Measurements from ENCODE around the gene MROH7. TPM values are rescaled to one million over a fixed set of nuclear protein-coding genes. Genes with fewer than 3 reads are reported as not detected.

Gene MROH7
- total RNA-seq, 3 donors from 2014 or later = 8.9 to 39.0 (median 16.6) TPM

- DNase-seq (peak in 1 of 3 donors; percentile 3), ATAC-seq (peak; percentile 9)
- intact Hi-C loops (cut with DNase I, micrococcal nuclease) = no loop called here
- Histone ChIP-seq H3K36me3 (ENCODE audit: low read depth) (no peaks in the 10 kb centered on the region), H3K4me3 (no peak overlapping the region), H3K9me3 (peaks cover 15% of the 10 kb centered on the region), H3K4me1 (ENCODE audit: low read depth) (peaks cover 12% of the 10 kb centered on the region)
- TF ChIP-seq, protein P1, sequence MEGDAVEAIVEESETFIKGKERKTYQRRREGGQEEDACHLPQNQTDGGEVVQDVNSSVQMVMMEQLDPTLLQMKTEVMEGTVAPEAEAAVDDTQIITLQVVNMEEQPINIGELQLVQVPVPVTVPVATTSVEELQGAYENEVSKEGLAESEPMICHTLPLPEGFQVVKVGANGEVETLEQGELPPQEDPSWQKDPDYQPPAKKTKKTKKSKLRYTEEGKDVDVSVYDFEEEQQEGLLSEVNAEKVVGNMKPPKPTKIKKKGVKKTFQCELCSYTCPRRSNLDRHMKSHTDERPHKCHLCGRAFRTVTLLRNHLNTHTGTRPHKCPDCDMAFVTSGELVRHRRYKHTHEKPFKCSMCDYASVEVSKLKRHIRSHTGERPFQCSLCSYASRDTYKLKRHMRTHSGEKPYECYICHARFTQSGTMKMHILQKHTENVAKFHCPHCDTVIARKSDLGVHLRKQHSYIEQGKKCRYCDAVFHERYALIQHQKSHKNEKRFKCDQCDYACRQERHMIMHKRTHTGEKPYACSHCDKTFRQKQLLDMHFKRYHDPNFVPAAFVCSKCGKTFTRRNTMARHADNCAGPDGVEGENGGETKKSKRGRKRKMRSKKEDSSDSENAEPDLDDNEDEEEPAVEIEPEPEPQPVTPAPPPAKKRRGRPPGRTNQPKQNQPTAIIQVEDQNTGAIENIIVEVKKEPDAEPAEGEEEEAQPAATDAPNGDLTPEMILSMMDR (IDR thresholded peaks at IDR 0.05) = no peak
These were observed 1.2 kb upstream of the MROH7 start for GRCh38 chr1:54640361-54640760.

DNA sequence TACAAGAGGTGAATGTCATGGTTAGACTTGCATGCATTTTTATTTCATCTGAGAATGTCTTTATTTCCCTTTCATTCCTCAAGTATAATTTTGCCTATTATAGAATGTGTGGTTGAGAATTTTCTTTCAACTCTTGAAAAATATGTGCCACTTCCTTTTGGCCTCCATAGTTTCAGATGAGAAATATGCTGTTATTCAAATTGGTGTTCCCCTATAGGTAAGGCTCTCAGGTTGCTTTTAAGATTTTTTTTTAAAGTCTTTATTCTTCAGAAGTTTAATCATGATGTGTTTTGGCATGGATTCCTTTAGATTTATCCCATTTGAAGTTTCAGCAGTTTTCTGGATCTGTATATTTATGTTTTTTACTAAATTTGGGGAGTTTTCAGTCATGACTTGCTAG is 2.1 kb downstream of the MROH7 start:
- ATAC-seq = no peak
- TF ChIP-seq, protein P1 (IDR thresholded peaks at IDR 0.05) = no peak
- no peaks in the 10 kb centered on the region for H3K36me3 ChIP-seq (ENCODE audit: low read depth)
- intact Hi-C loops (cut with DNase I, micrococcal nuclease) = no loop called here
- DNase-seq = no peak
- peaks cover 15% of the 10 kb centered on the region for H3K9me3 ChIP-seq
- H3K4me1 ChIP-seq (ENCODE audit: low read depth) = peaks cover 12% of the 10 kb centered on the region
- no peak overlapping the region for H3K4me3 ChIP-seq

- Histone ChIP-seq H3K9me3 (peaks cover 15% of the 10 kb centered on the region), H3K4me3 (no peak overlapping the region), H3K4me1 (ENCODE audit: low read depth) (peaks cover 21% of the 10 kb centered on the region), H3K36me3 (ENCODE audit: low read depth) (no peaks in the 10 kb centered on the region)
- ATAC-seq = no peak
- intact Hi-C loops (cut with DNase I, micrococcal nuclease) = no loop called here
- DNase-seq = peak in 1 of 3 donors; percentile 40
- TF ChIP-seq, protein P1 (IDR thresholded peaks at IDR 0.05) = no peak
These were observed 4.5 kb downstream of the MROH7 start for GRCh38 chr1:54645806-54646676.

GRCh38 chr1:54649130-54649898 is 7.7 kb downstream of the MROH7 start:
- peaks cover 2% of the 10 kb centered on the region for H3K9me3 ChIP-seq
- H3K36me3 ChIP-seq (ENCODE audit: low read depth) = no peaks in the 10 kb centered on the region
- H3K4me1 ChIP-seq (ENCODE audit: low read depth) = peaks cover 19% of the 10 kb centered on the region
- H3K4me3 ChIP-seq = no peak overlapping the region
- intact Hi-C loops (cut with DNase I, micrococcal nuclease) = no loop called here
- peak; percentile 73 to 83 (median 79) for DNase-seq
- peak; percentile 96 for ATAC-seq
- TF ChIP-seq, protein P1 (IDR thresholded peaks at IDR 0.05) = no peak

GRCh38 chr1:54649921-54650320 is 8.3 kb downstream of the MROH7 start:
- no peak overlapping the region for H3K4me3 ChIP-seq
- intact Hi-C loops (cut with DNase I, micrococcal nuclease) = no loop called here
- H3K4me1 ChIP-seq (ENCODE audit: low read depth) = peaks cover 19% of the 10 kb centered on the region
- DNase-seq = no peak
- no peaks in the 10 kb centered on the region for H3K9me3 ChIP-seq
- no peaks in the 10 kb centered on the region for H3K36me3 ChIP-seq (ENCODE audit: low read depth)
- TF ChIP-seq, protein P1 (IDR thresholded peaks at IDR 0.05) = no peak
- peak; percentile 27 for ATAC-seq

Data from mucosa of descending colon (tissue), 3 donors.